HG02870 (cell line): ENCODE data around the gene RHOV.

Experiments used
- ATAC-seq: cut with Tn5 transposase; IDR thresholded peaks from one replicate; pipeline ENCODE4 v1.9.1; 2021; ENCODE audit warnings: mild to moderate bottlenecking, moderate library complexity; ENCODE audit not compliant: unreplicated experiment

RHOV gene

DNA sequence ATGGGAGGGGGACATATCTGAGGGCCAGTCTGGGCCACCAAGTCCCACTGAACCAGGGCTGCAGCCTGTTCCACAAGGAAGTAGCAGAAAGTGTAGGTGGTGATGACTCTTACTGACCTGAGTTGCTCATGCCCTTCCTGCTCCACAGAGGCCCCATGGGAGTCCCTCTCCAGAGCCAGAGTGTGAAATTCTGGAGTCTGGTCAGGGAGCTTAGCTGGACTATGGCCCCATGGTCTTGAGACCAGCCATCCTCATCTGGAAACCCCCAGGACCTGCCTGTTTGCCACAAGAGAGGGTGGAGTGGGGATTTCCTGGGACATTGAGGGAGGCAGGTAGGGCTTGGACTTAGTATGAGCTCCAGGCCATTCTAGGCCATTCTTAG is 27.2 kb downstream of the RHOV start:
- ATAC-seq = no peak

DNA sequence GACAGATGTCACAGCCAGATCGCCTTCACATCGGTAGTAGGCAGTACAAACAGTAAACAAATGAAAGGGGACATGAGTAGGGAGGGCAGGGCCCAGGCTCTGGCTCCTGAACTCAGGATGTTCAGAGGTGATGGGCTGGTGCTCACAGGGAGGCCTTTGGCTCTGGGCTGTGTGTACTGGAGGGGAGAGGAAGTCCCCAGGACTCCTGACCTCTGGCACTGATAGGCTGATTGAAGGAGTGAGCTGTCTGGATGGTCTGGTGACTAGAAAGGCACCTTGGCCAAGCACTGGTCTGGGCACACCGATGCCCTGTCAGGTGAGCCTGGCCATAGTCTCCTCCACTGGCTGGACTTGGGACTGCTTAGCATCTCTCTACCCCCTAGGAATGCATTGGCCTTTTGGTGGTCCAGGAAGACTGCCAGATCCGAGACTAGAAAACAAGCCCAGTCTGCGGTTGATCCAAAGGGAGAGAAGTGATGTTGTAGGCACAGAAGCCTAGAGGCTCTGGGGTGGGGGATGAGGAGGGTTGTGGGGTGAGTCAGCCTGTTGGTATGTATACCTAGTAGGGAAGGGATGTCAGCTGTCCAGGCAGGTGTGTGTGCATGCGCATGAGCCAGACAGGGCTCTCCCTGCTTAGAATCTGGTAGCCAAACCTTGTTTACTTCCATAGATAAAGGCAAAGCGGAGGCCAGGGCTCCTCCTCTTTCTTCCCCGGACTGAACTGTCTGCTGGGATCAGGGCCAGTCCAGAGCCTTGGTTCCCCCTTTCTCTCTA is 28.3 kb downstream of the RHOV start:
- ATAC-seq = no peak

- no peak for ATAC-seq
These were observed 29.0 kb downstream of the RHOV start for GRCh38 chr15:40845036-40845435.

DNA sequence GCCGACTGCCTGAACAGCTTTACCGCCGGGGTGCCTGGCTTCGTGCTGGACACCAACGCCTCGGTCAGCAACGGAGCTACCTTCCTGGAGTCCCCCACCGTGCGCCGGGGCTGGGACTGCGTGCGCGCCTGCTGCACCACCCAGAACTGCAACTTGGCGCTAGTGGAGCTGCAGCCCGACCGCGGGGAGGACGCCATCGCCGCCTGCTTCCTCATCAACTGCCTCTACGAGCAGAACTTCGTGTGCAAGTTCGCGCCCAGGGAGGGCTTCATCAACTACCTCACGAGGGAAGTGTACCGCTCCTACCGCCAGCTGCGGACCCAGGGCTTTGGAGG is 29.4 kb downstream of the RHOV start:
- no peak for ATAC-seq

DNA sequence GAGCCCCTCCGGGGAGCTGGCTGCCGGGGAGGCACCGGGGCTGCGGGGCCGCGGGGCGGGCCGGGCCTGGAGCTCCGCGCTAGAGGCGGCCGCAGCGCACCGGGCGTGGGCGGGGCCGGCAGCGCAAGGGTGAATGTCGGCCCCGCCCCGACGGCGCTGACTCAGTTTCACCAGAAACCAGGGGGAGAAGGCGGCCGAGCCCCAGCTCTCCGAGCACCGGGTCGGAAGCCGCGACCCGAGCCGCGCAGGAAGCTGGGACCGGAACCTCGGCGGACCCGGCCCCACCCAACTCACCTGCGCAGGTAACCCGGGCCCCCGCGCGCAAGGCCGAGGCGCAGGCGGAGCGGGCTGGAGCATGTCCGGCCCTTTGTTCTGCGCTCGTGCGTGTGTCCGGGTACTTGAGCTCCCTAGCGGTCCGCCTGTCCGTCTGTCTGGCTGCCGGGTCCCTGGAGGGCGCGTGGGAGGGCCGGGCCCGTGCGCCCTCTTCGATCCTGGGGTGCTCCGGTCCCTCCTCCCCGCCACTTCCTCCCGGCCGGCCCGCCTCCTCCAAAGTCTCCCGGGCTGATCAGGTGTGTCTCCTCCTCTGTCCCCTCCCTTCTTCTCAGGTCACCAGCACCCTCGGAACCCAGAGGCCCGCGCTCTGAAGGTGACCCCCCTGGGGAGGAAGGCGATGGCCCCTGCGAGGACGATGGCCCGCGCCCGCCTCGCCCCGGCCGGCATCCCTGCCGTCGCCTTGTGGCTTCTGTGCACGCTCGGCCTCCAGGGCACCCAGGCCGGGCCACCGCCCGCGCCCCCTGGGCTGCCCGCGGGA is 29.9 kb downstream of the RHOV start, which contains the start of gene SPINT1:
SPINT1 (plus strand) TSS at position 164 of the 811 bp plus-strand sequence; CDS start at position 671, 507 bp downstream.
- no peak for ATAC-seq

DNA sequence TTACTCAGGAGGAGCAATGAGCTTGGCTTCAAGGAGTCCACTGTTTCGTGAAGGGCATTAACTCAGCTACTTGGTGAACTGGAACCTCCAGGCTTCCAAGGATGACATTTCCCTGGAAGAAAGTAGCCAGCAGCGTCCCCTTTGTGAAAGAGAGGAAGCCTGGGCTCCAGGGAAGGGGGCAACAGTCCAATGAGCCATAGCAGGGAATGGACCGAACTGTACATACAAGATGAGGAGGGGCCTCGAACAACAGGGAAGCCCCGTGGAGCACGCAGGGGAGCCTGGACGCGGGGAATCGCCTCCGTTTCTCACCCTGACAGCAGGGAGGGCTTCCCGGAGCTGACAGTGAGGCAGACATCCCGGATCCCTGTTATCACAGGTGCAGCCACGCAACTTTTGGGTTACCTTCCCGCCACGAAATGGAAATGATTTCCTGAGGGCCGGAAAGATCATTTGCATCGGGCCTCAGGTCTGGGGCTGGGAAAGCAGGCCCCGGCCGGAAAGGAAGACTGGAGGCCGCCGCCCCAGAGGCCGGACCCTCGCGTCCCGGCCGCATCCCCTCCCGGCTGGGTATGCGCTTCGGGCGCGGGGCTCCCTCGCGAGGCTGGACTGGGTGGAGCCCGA is 30.7 kb downstream of the RHOV start:
- ATAC-seq = no peak

GRCh38 chr15:40841741-40842140 is 32.3 kb downstream of the RHOV start:
- ATAC-seq = no peak

DNA sequence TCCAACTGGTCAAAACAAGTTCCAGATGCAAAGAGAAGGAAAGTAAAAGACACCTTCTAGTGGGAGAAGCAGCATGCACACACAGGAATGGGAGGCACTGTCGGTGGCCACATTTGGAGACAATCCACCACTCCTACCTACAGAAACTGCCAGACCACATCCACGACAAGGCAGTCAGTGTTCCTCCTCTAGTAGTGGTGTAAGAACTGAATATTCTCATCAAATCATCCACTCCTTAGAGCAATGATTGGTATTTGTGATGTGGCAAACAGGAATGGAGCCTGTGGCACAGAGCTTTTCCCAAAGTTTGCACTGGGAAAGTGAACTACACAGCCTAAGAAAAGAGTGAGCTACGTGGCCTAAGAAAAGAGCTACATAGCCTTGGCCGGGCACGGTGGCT is 35.3 kb downstream of the RHOV start:
- no peak for ATAC-seq

GRCh38 chr15:40836020-40836419 is 38.0 kb downstream of the RHOV start:
- ATAC-seq = no peak

- no peak for ATAC-seq
These were observed 41.1 kb downstream of the RHOV start for GRCh38 chr15:40832903-40833302.

GRCh38 chr15:40831861-40832260 is 42.2 kb downstream of the RHOV start:
- ATAC-seq = no peak

DNA sequence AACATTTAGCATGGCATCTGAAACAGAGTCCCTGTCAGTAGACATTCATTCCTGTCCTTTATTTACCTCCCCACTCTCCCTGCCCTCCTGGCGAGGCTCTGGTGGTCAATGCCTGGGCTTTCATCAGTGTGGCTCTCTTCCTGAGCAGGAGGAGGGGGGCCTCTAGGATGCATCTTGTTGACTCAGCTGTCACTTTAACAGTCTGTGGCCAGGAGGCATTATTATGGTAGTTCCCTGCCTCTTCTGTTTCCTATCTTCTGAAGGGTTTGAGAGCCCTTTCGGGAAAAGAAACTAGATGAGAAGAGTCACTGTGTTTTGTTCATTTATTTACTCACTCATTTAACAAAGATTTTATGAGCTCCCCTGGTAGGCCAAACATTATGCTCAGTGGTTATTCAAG is 43.1 kb downstream of the RHOV start:
- ATAC-seq = no peak

GRCh38 chr15:40829115-40829514 is 44.9 kb downstream of the RHOV start:
- ATAC-seq = no peak

GRCh38 chr15:40828447-40829036 is 45.5 kb downstream of the RHOV start, which contains the start of gene PPP1R14D:
PPP1R14D (minus strand) TSS chr15:40828708; CDS start chr15:40828641, 67 bp downstream.
- ATAC-seq = no peak

GRCh38 chr15:40826423-40827075 is 47.5 kb downstream of the RHOV start:
- no peak for ATAC-seq

GRCh38 chr15:40825661-40826422 is 48.2 kb downstream of the RHOV start:
- no peak for ATAC-seq

GRCh38 chr15:40823572-40824343 is 50.3 kb downstream of the RHOV start:
- ATAC-seq = no peak
